Body of pancreas (tissue), 4 donors: Measurements from ENCODE around the gene WDR45. TPM values are rescaled to one million over a fixed set of nuclear protein-coding genes. Genes with fewer than 3 reads are reported as not detected.

Experiments
- ATAC-seq: fragments of 150-250 bp; one replicate; pipeline ENCODE4 v1.9.1; 2016
- DNase-seq, 4 donors: peaks; one replicate each; pipeline ENCODE4 v3.0.0-alpha.2; 2019
- H3K27ac ChIP-seq, 4 donors: fragments of 200-600 bp; sonication (generic); 1 replicate in 3 of 4; 2 replicates in 1 of 4; pipeline versions ENCODE4 v1.5.1 to v1.6.1; 2016 to 2019; ENCODE audit warnings: mild to moderate bottlenecking in 1 of 4, mixed read lengths in 1 of 4, moderate library complexity in 1 of 4
- H3K27me3 ChIP-seq, 2 donors: fragments of 200-600 bp; sonication (generic); one replicate each; pipeline ENCODE4 v1.6.0; 2016; ENCODE audit warnings: mild to moderate bottlenecking in 1 of 2
- H3K36me3 ChIP-seq, 2 donors: fragments of 200-600 bp; sonication (generic); replicated peaks in 1 of 2; 2 replicates each; pipeline ENCODE4 v1.5.1; 2016; ENCODE audit warnings: low read depth in 2 of 2; ENCODE audit not compliant: insufficient read depth in 1 of 2
- H3K4me1 ChIP-seq: fragments of 200-600 bp; sonication (generic); one replicate; pipeline ENCODE4 v1.6.0; 2016
- H3K4me3 ChIP-seq, 2 donors: fragments of 200-600 bp; sonication (generic); 1 replicate in 1 of 2; 2 replicates in 1 of 2; pipeline ENCODE4 v1.5.1; 2016 to 2019
- H3K9me3 ChIP-seq, 3 donors: fragments of 200-600 bp; sonication (generic); 1 replicate in 2 of 3; 2 replicates in 1 of 3; pipeline ENCODE4 v1.5.1; 2016
- CTCF ChIP-seq, 7 experiments: fragments of 450-650 bp in 4 of 7; fragments of 200-600 bp in 3 of 7; sonication (generic) in 3 of 7; IDR thresholded peaks; one replicate each; pipeline ENCODE4 v1.5.1; 2016 to 2019; ENCODE audit warnings: antibody characterized with exemption in 7 of 7
- POLR2A ChIP-seq, 3 donors: fragments of 450-650 bp; IDR thresholded peaks; one replicate each; pipeline ENCODE4 v1.6.1; 2016; ENCODE audit warnings: antibody characterized with exemption in 3 of 3, mild to moderate bottlenecking in 2 of 3
- WGBS, 2 donors: methylation state at CpG; one replicate each; pipeline ENCODE4 v1.1.5; 2017; 5-methylcytosine and 5-hydroxymethylcytosine counted together
- intact Hi-C: fragments of 100-400 bp; cut with DNase I; formaldehyde crosslinking; loops from one replicate; pipeline ENCODE4 v1.15.1; 2023
- total RNA-seq, 2 donors: library from RNA; depleted of rRNA; stranded (reverse); fragments of >200 nt; gene quantifications; one replicate each; pipeline ENCODE4 v1.1.0, GENCODE V29; 2016

Gene WDR45
- total RNA-seq, 2 donors from 2014 or later, result 59.4 to 77.1 TPM

- no peaks in the 10 kb centered on the region for H3K9me3 ChIP-seq
- DNase-seq (no peak), ATAC-seq (no peak)
- TF ChIP-seq CTCF (IDR thresholded peaks at IDR 0.05), result no peak
- no peak for TF ChIP-seq POLR2A (IDR thresholded peaks at IDR 0.05)
- H3K27ac ChIP-seq, result no peak overlapping the region
- no peak overlapping the region for H3K4me3 ChIP-seq
- H3K4me1 ChIP-seq, result no peaks in the 10 kb centered on the region
- H3K36me3 ChIP-seq, result no peaks in the 10 kb centered on the region
- intact Hi-C loops, result no loop called here
- no peaks in the 10 kb centered on the region for H3K27me3 ChIP-seq
- WGBS, 2 donors, result 79 to 81% methylated on average over 6 to 8 of the region's 9 CpGs
These were observed 13.0 kb downstream of the WDR45 start for GRCh38 chrX:49066690-49067089.

- ATAC-seq (no peak), DNase-seq (no peak)
- TF ChIP-seq POLR2A (IDR thresholded peaks at IDR 0.05) (no peak), CTCF (IDR thresholded peaks at IDR 0.05) (no peak)
- Histone ChIP-seq H3K27me3 (no peaks in the 10 kb centered on the region), H3K4me3 (no peak overlapping the region), H3K9me3 (no peaks in the 10 kb centered on the region), H3K36me3 (no peaks in the 10 kb centered on the region), H3K4me1 (no peaks in the 10 kb centered on the region), H3K27ac (no peak overlapping the region)
- intact Hi-C loops, result no loop called here
- 100% methylated on average over 2 of the region's 2 CpGs for WGBS, 2 donors
These were observed 13.4 kb downstream of the WDR45 start for GRCh38 chrX:49066278-49066677.

GRCh38 chrX:49064735-49065134 is 15.0 kb downstream of the WDR45 start:
- Histone ChIP-seq H3K27ac (no peak overlapping the region), H3K4me1 (peaks cover 13% of the 10 kb centered on the region), H3K36me3 (no peaks in the 10 kb centered on the region), H3K9me3 (no peaks in the 10 kb centered on the region), H3K27me3 (no peaks in the 10 kb centered on the region), H3K4me3 (no peak overlapping the region)
- TF ChIP-seq POLR2A (IDR thresholded peaks at IDR 0.05) (no peak), CTCF (IDR thresholded peaks at IDR 0.05) (no peak)
- no peak for ATAC-seq
- DNase-seq, result no peak
- WGBS, 2 donors, result 87 to 91% methylated on average over 4 to 6 of the region's 8 CpGs
- intact Hi-C loops, result no loop called here

- ATAC-seq (no peak), DNase-seq (no peak)
- no peak for TF ChIP-seq POLR2A (IDR thresholded peaks at IDR 0.05)
- TF ChIP-seq CTCF (IDR thresholded peaks at IDR 0.05), result no peak
- Histone ChIP-seq H3K27me3 (no peaks in the 10 kb centered on the region), H3K4me1 (peaks cover 13% of the 10 kb centered on the region), H3K36me3 (no peaks in the 10 kb centered on the region), H3K4me3 (no peak overlapping the region), H3K27ac (no peak overlapping the region), H3K9me3 (no peaks in the 10 kb centered on the region)
- WGBS, 2 donors, result 86% methylated on average over 11 of the region's 20 CpGs; no CpG with 5 or more reads in 1 of the 2 donors
- intact Hi-C loops, result no loop called here
These were observed 15.4 kb downstream of the WDR45 start for GRCh38 chrX:49064303-49064702.

- Histone ChIP-seq H3K27me3 (no peaks in the 10 kb centered on the region), H3K9me3 (no peaks in the 10 kb centered on the region), H3K36me3 (no peaks in the 10 kb centered on the region), H3K4me3 (no peak overlapping the region), H3K4me1 (peaks cover 13% of the 10 kb centered on the region), H3K27ac (no peak overlapping the region)
- no peak for ATAC-seq
- no peak for TF ChIP-seq POLR2A (IDR thresholded peaks at IDR 0.05)
- TF ChIP-seq CTCF (IDR thresholded peaks at IDR 0.05), result no peak
- intact Hi-C loops, result no loop called here
- no peak for DNase-seq
- WGBS, 2 donors, result 98 to 100% methylated on average over 1 to 9 of the region's 9 CpGs
These were observed 16.0 kb downstream of the WDR45 start for GRCh38 chrX:49063715-49064114.
